Activated CD8-positive, alpha-beta T cell treated with anti-CD3 and anti-CD28 coated beads for 36 hours (primary cell): ENCODE measurements around the gene GMPR. TPM values are rescaled to one million over a fixed set of nuclear protein-coding genes. Genes with fewer than 3 reads are reported as not detected.

Experiments used
- ATAC-seq: fragments of 200-7000 bp; cut with Tn5 transposase; one replicate; pipeline ENCODE4 v1.10.0; 2021; ENCODE audit warnings: mild to moderate bottlenecking, moderate library complexity
- CTCF ChIA-PET: fragments of 350-600 bp; sonication (Branson Sonifier 250); formaldehyde crosslinking; loops from one replicate; lab custom pipeline; 2021; ENCODE audit warnings: antibody characterized with exemption; lab: Charles Lee
- POLR2A ChIA-PET: fragments of 350-600 bp; sonication (Branson Sonifier 250); formaldehyde crosslinking; loops from one replicate; lab custom pipeline; 2021; ENCODE audit warnings: antibody characterized with exemption; lab: Charles Lee
- DNase-seq: peaks from one replicate; pipeline ENCODE4 v3.0.0-alpha.2; 2020
- H3K27ac Mint-ChIP-seq: one replicate; pipeline ENCODE4 v1.8.0; 2021; ENCODE audit warnings: mild to moderate bottlenecking, mixed read lengths
- H3K27me3 Mint-ChIP-seq: one replicate; pipeline ENCODE4 v1.8.0; 2021; ENCODE audit warnings: mixed read lengths
- H3K36me3 Mint-ChIP-seq: one replicate; pipeline ENCODE4 v1.8.0; 2021; ENCODE audit warnings: low read depth, mixed read lengths
- H3K4me1 Mint-ChIP-seq: one replicate; pipeline ENCODE4 v1.8.0; 2021; ENCODE audit warnings: low read depth, mixed read lengths
- H3K4me3 Mint-ChIP-seq: one replicate; pipeline ENCODE4 v1.8.0; 2021; ENCODE audit warnings: mild to moderate bottlenecking, moderate library complexity, mixed read lengths
- H3K9me3 Mint-ChIP-seq: one replicate; pipeline ENCODE4 v1.8.0; 2021; ENCODE audit warnings: mixed read lengths
- intact Hi-C: fragments of 100-400 bp; cut with micrococcal nuclease; formaldehyde crosslinking; loops from one replicate; pipeline ENCODE4 v1.10.0; 2022
- total RNA-seq, 2 experiments: library from RNA; stranded (reverse); gene quantifications; one replicate each; pipeline ENCODE4 v1.2.3, GENCODE V29; 2021
- TF ChIP-seq, protein P1 (sequence below): fragments of 200-600 bp; IDR thresholded peaks from one replicate; pipeline ENCODE4 v1.8.0; 2022; ENCODE audit warnings: antibody characterized with exemption, mild to moderate bottlenecking

The GMPR gene
- total RNA-seq, 2 experiments from 2014 or later, result 0.31 to 0.65 TPM

DNA sequence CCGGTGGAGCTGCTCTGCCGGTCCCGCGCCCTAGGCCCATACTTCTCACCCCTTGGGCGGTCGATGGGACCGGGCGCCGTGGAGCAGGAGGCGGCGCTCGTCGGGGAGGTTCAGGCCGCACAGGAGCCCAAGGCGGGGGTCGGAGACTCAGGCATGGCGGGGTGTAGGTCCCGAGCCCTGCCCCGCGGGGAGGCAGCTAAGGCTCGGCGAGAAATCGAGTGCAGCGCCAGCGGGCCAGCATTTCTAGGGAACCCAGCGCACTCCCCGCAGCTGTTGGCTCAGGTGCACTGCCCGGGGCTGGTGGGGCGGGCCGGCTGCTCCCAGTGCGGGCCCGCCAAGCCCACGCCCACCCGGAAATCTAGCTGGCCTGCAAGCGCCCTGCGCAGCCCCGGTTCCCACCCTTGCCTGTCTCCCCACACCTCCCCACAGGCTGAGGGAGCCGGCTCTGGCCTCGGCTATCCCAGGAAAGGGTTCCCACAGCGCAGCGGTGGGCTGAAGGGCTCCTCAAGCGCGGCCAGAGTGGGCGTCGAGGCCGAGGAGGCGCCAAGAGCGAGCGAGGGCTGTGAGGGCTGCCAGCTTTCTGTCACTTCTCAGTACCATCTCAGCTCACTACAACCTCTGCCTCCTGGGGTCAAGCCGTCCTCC, 40.2 kb upstream of the GMPR start:
- no peaks in the 10 kb centered on the region for H3K36me3 Mint-ChIP-seq

GRCh38 chr6:16199804-16200203, 38.6 kb upstream of the GMPR start:
- peaks cover 2% of the 10 kb centered on the region for H3K27me3 Mint-ChIP-seq
- TF ChIP-seq, protein P1, sequence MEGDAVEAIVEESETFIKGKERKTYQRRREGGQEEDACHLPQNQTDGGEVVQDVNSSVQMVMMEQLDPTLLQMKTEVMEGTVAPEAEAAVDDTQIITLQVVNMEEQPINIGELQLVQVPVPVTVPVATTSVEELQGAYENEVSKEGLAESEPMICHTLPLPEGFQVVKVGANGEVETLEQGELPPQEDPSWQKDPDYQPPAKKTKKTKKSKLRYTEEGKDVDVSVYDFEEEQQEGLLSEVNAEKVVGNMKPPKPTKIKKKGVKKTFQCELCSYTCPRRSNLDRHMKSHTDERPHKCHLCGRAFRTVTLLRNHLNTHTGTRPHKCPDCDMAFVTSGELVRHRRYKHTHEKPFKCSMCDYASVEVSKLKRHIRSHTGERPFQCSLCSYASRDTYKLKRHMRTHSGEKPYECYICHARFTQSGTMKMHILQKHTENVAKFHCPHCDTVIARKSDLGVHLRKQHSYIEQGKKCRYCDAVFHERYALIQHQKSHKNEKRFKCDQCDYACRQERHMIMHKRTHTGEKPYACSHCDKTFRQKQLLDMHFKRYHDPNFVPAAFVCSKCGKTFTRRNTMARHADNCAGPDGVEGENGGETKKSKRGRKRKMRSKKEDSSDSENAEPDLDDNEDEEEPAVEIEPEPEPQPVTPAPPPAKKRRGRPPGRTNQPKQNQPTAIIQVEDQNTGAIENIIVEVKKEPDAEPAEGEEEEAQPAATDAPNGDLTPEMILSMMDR, result no peak
- ChIA-PET POLR2A (no interaction called here), CTCF (interaction anchor here (1.1 to 3.5 kb wide), 3 partner anchors 17 to 508 kb away, joined by 3 to 11 read pairs (median 4); no protein-coding TSS in a partner anchor)
- no peak overlapping the region for H3K4me3 Mint-ChIP-seq
- ATAC-seq (no peak), DNase-seq (no peak)
- H3K9me3 Mint-ChIP-seq, result no peaks in the 10 kb centered on the region
- no peaks in the 10 kb centered on the region for H3K36me3 Mint-ChIP-seq
- intact Hi-C loops, result no loop called here
- H3K4me1 Mint-ChIP-seq, result no peaks in the 10 kb centered on the region
- no peak overlapping the region for H3K27ac Mint-ChIP-seq

More for the DNA sequence above, 40.2 kb upstream of the GMPR start:
- Mint-ChIP-seq H3K4me1 (no peaks in the 10 kb centered on the region), H3K4me3 (no peak overlapping the region), H3K27me3 (peaks cover 7% of the 10 kb centered on the region), H3K27ac (no peak overlapping the region), H3K9me3 (no peaks in the 10 kb centered on the region)
- CTCF ChIA-PET, result interaction anchor here (1.1 to 3.5 kb wide), 2 partner anchors 8 to 15 kb away, joined by 3 to 11 read pairs; no protein-coding TSS in a partner anchor
- intact Hi-C loops, result no loop called here
- POLR2A ChIA-PET, result no interaction called here
- ATAC-seq (no peak), DNase-seq (no peak)
- TF ChIP-seq, protein P1, result no peak

- H3K27me3 Mint-ChIP-seq, result no peaks in the 10 kb centered on the region
- DNase-seq (no peak), ATAC-seq (no peak)
- ChIA-PET POLR2A (no interaction called here), CTCF (interaction anchor here (1.1 to 3.5 kb wide), 4 partner anchors 17 to 509 kb away, joined by 3 to 13 read pairs (median 8); no protein-coding TSS in a partner anchor)
- no peak overlapping the region for H3K27ac Mint-ChIP-seq
- intact Hi-C loops, result no loop called here
- TF ChIP-seq, protein P1, result no peak
- H3K4me3 Mint-ChIP-seq, result no peak overlapping the region
- no peaks in the 10 kb centered on the region for H3K9me3 Mint-ChIP-seq
- no peaks in the 10 kb centered on the region for H3K36me3 Mint-ChIP-seq
- no peaks in the 10 kb centered on the region for H3K4me1 Mint-ChIP-seq
Measured at GRCh38 chr6:16200321-16200883, 38.0 kb upstream of the GMPR start.

GRCh38 chr6:16201706-16202105, 36.7 kb upstream of the GMPR start:
- no peaks in the 10 kb centered on the region for H3K9me3 Mint-ChIP-seq
- no peaks in the 10 kb centered on the region for H3K4me1 Mint-ChIP-seq
- TF ChIP-seq, protein P1, result no peak
- CTCF ChIA-PET, result interaction anchor here (0.6 to 1.8 kb wide), 2 partner anchors 19 to 510 kb away, joined by 3 to 13 read pairs; no protein-coding TSS in a partner anchor
- no peak for DNase-seq
- no peak overlapping the region for H3K27ac Mint-ChIP-seq
- intact Hi-C loops, result no loop called here
- no peak overlapping the region for H3K4me3 Mint-ChIP-seq
- POLR2A ChIA-PET, result no interaction called here
- no peak for ATAC-seq
- no peaks in the 10 kb centered on the region for H3K36me3 Mint-ChIP-seq
- no peaks in the 10 kb centered on the region for H3K27me3 Mint-ChIP-seq
